Posterior vena cava (tissue), 2 donors: ENCODE measurements around the gene CPEB1. TPM values are rescaled to one million over a fixed set of nuclear protein-coding genes. Genes with fewer than 3 reads are reported as not detected.

Experiments
- total RNA-seq, 2 donors: library from RNA; stranded (reverse); fragmentation: NEBNext Ultra II Directional; extraction: Animal tissue kit (Norgen Biotek cat#: 25700); gene quantifications; one replicate each; pipeline ENCODE4 v1.2.1, GENCODE V29; 2021
- donor health status: DM: yes; HTN: yes; CAD: no.
- donor health status: DM: yes; HTN: yes; CAD: no.

CPEB1 gene
- total RNA-seq, 2 donors from 2014 or later = 5.0 to 8.0 TPM

Other genes with a start within 250 kb of the CPEB1 start
- 1 to 10 TPM; 1.3 to 2.0 TPM for gene GOLGA6L9, start 217.5 kb downstream of the CPEB1 start, total RNA-seq
- 1,000 to 10,000 TPM; 1,284 to 1,450 TPM for gene RPS17, start 106.9 kb downstream of the CPEB1 start, total RNA-seq
- gene AP3B2, start 62.5 kb upstream of the CPEB1 start, total RNA-seq = 1 to 10 TPM in 1 of 2 donors, under 1 TPM in 1; 0.86 to 1.4 TPM
- gene FSD2, start 158.7 kb upstream of the CPEB1 start, total RNA-seq = not detected
- 1 to 10 TPM; 6.7 to 9.5 TPM for gene WHAMM, start 162.3 kb upstream of the CPEB1 start, total RNA-seq